Measurements from ENCODE around the gene CEACAM4. TPM values are rescaled to one million over a fixed set of nuclear protein-coding genes. Genes with fewer than 3 reads are reported as not detected.
A peak's percentile ranks its signal among the peaks of the same experiment; 100 is the strongest.

Gene CEACAM4
- total and polyA plus RNA-seq, 2 of the 4 experiments (the other 2 are of a cell fraction), result not detected

DNA sequence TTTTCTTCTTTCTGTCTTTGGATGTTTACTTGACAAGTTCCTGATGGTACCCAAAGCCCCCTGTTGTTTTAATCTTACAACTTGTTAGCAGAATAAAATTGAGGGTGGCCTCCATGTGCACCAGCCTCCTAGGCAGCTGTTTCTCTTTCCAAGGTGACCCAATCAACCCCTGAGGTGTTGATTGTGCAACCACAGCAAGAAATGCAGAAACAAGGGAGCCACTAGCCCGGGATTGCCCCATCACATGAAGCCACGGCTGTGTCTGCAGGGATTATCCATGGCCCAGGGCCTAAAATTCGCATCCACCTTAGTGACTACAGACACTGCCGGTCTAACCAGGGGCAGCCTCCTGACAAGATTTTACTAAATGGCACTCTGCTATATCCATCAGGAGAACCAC is 14.4 kb downstream of the CEACAM4 start:
- no peak overlapping the region for H3K4ac ChIP-seq (ENCODE audit: low read depth, low read length)
- H3K23ac ChIP-seq (ENCODE audit: low read depth, low read length), result no peak overlapping the region
- H4K8ac ChIP-seq (ENCODE audit: low read depth in 2 of 2, low read length in 2 of 2), result no peak overlapping the region
- H3K36me3 ChIP-seq (ENCODE audit: control insufficient read depth, insufficient read depth, low read length), result no peaks in the 10 kb centered on the region
- in situ Hi-C loops (cut with MboI; ENCODE audit: low sequenced_read_pairs) (no loop called here), intact Hi-C loops (cut with micrococcal nuclease) (no loop called here), dilution Hi-C loops (cut with HindIII; ENCODE audit: low sequenced_read_pairs, unreplicated experiment) (no loop called here)
- no peak overlapping the region for H3K4me3 ChIP-seq (ENCODE audit: insufficient read depth, low read depth, low read length)
- H3K27me3 ChIP-seq (ENCODE audit: control insufficient read depth, insufficient read depth, low read length), result peaks cover 3% of the 10 kb centered on the region; the same call in 1 of the 2 replicates
- H2AK5ac ChIP-seq (ENCODE audit: low read depth, low read length), result no peak overlapping the region
- no peak overlapping the region for H2AFZ ChIP-seq (replicated peaks; ENCODE audit: low read length, poor library complexity)
- no peaks in the 10 kb centered on the region for H4K20me1 ChIP-seq (ENCODE audit: insufficient read depth, low read length)
- H3K56ac ChIP-seq (ENCODE audit: extremely low read depth, insufficient read depth, low read length), result no peak overlapping the region
- ChIA-PET CTCF (no interaction called here), POLR2A (ENCODE audit: unreplicated experiment) (no interaction called here)
- H3K79me1 ChIP-seq (ENCODE audit: low read depth in 1 of 2, low read length in 2 of 2), result no peaks in the 10 kb centered on the region
- H3K4me1 ChIP-seq (ENCODE audit: control insufficient read depth, insufficient read depth, low read length), result no peaks in the 10 kb centered on the region
- no peak overlapping the region for H2BK15ac ChIP-seq (ENCODE audit: low read depth, low read length)
- H3K9me1 ChIP-seq (ENCODE audit: insufficient read depth, low read length), result no peaks in the 10 kb centered on the region
- H3K9ac ChIP-seq (ENCODE audit: low read depth, low read length), result no peak overlapping the region
- no peak overlapping the region for H3K18ac ChIP-seq (ENCODE audit: low read depth, low read length)
- no peak overlapping the region for H3K14ac ChIP-seq (replicated peaks; ENCODE audit: low read depth, low read length)
- H3K27ac ChIP-seq (ENCODE audit: insufficient read depth, low read length), result no peak overlapping the region
- no peak overlapping the region for H2BK120ac ChIP-seq (ENCODE audit: low read depth, low read length)
- H4K91ac ChIP-seq (ENCODE audit: insufficient read depth, low read depth, low read length), result no peak overlapping the region
- no peak overlapping the region for H2BK5ac ChIP-seq (ENCODE audit: low read depth, low read length, poor library complexity, severe bottlenecking)
- H2BK20ac ChIP-seq (ENCODE audit: low read depth, low read length), result no peak overlapping the region
- H3K4me2 ChIP-seq (ENCODE audit: low read depth, low read length), result no peak overlapping the region
- no peak for TF ChIP-seq POLR2A (IDR thresholded peaks at IDR 0.05; ENCODE audit: low read depth, low read length)
- peak; percentile 37; the same call in 1 of the 2 replicates for TF ChIP-seq CEBPB (IDR thresholded peaks at IDR 0.05; ENCODE audit: low read depth, low read length)
- ATAC-seq (ENCODE audit: low read depth) (no peak), DNase-seq (no peak)
- H3K9me3 ChIP-seq (ENCODE audit: control insufficient read depth, insufficient read depth, low read length), result no peaks in the 10 kb centered on the region
- H2AK9ac ChIP-seq (replicated peaks; ENCODE audit: low read depth, low read length, poor library complexity), result no peak overlapping the region
- WGBS, 2 experiments (ENCODE audit: extremely low coverage in 2 of 2, insufficient read length in 1 of 2), result 39% methylated on average over 4 of the region's 4 CpGs; no CpG with 5 or more reads in 1 of the 2 experiments
- H4K5ac ChIP-seq (ENCODE audit: low read depth, low read length), result no peak overlapping the region
- no TSS peak for BruUV-seq (replicated peaks)
